RWPE1 (cell line): ENCODE data around the gene SCAPER.

Source experiments
- CTCF ChIA-PET: fragments of 350-600 bp; sonication (Branson Sonifier 250); formaldehyde crosslinking; extraction: SDS; loops from one replicate; lab custom pipeline; 2021; lab: Yijun Ruan, JAX
- POLR2A ChIA-PET: fragments of 400-600 bp; formaldehyde crosslinking; extraction: SDS; loops from one replicate; lab custom pipeline; 2020; ENCODE audit warnings: antibody characterized with exemption; ENCODE audit not compliant: low non-redundant PET; lab: Yijun Ruan, JAX
- DNase-seq: peaks from one replicate; pipeline ENCODE4 v3.0.0; 2012; ENCODE audit warnings: low spot score
- H3K27ac ChIP-seq: fragments of 450-650 bp; 2 replicates; pipeline ENCODE4 v1.5.1; 2017
- TF ChIP-seq, protein P1 (sequence below): fragments of 450-650 bp; conservative IDR thresholded peaks from 2 replicates; pipeline ENCODE4 v1.5.1; 2017; ENCODE audit warnings: low read depth, mild to moderate bottlenecking

Gene SCAPER

DNA sequence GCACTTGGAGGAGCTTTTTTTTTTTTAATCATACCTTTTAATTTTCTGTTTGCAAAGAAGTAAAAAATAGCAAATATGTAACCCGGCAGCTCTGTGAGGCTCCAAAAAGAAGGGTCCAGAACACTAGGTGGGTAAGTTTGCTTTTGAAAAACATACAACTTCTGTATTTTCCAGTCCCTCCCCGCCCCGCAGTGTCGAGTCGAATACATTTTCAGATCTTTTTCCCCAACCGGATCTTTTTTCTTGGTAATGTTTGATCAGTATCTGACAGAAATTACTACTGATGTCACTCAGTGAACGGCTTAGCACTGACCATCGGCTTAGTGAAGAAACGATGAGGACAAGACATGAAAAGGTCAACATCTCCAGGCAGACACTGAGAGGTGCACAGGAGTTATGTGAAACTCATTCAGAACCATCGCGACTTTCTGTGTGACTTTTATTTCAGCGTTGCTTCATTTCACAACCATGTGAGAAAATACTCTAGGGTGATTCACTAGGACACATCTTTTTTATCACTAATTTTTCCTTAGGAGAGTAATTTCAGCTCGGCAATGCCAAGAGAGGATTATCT, 557.6 kb downstream of the SCAPER start:
- no peak for DNase-seq
- POLR2A ChIA-PET = no interaction called here
- peak overlapping the region; percentile 74 for H3K27ac ChIP-seq
- TF ChIP-seq, protein P1, sequence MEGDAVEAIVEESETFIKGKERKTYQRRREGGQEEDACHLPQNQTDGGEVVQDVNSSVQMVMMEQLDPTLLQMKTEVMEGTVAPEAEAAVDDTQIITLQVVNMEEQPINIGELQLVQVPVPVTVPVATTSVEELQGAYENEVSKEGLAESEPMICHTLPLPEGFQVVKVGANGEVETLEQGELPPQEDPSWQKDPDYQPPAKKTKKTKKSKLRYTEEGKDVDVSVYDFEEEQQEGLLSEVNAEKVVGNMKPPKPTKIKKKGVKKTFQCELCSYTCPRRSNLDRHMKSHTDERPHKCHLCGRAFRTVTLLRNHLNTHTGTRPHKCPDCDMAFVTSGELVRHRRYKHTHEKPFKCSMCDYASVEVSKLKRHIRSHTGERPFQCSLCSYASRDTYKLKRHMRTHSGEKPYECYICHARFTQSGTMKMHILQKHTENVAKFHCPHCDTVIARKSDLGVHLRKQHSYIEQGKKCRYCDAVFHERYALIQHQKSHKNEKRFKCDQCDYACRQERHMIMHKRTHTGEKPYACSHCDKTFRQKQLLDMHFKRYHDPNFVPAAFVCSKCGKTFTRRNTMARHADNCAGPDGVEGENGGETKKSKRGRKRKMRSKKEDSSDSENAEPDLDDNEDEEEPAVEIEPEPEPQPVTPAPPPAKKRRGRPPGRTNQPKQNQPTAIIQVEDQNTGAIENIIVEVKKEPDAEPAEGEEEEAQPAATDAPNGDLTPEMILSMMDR = no peak
- CTCF ChIA-PET = interaction anchor here (0.7 to 1.4 kb wide), 4 partner anchors 11 to 156 kb away, joined by 3 to 5 read pairs (median 4); partner anchors contain the start of gene ISL2

DNA sequence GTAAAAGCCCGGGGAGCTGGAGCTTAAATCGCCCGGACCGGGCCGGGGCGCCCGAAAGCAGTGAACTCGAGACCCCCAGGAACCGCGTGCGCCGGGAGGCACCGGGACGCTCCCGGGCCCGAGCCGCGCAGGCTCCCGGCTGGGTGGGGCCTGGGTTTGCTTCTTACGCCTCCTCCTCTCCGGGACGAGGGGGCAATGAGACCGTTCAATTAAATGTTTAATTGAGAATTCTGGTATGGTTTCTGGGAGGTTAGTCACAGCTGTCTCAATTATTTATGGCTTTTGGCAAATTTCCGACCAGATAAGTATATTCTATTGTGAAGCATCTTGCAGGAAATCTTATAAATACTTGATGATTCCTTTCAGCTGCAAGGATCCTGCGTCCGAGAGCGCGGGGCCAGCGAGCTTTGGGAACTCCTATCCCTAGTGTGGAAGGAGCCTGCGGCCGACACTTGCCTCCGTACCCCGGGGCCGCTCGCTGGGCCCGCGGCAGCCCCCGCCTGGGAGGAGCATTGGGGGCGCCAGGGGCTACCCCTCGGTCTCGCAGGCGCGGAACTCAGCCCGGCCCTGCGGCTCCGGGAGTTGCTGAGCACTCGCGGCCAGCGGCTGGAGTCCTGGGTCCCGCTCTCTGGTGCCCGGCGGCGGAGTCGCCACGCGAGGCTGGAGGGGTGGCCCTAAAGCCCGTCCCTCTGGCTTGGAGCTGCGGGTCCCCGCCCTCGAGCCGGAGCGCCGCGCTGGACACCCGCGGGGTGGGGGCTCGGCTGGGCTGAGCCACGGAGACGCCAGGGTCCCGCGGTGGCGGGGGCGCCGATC, 558.3 kb downstream of the SCAPER start:
- DNase-seq = peak; percentile 42
- POLR2A ChIA-PET = interaction anchor here (1.9 kb wide), 1 partner anchor 35 kb away, joined by 4 read pairs; the partner anchor contains the start of gene ETFA
- CTCF ChIA-PET = interaction anchor here (0.7 to 1.4 kb wide), 4 partner anchors 10 to 156 kb away, joined by 3 to 5 read pairs (median 4); partner anchors contain the start of gene ISL2
- TF ChIP-seq, protein P1 = no peak
- H3K27ac ChIP-seq = peak overlapping the region; percentile 74

DNA sequence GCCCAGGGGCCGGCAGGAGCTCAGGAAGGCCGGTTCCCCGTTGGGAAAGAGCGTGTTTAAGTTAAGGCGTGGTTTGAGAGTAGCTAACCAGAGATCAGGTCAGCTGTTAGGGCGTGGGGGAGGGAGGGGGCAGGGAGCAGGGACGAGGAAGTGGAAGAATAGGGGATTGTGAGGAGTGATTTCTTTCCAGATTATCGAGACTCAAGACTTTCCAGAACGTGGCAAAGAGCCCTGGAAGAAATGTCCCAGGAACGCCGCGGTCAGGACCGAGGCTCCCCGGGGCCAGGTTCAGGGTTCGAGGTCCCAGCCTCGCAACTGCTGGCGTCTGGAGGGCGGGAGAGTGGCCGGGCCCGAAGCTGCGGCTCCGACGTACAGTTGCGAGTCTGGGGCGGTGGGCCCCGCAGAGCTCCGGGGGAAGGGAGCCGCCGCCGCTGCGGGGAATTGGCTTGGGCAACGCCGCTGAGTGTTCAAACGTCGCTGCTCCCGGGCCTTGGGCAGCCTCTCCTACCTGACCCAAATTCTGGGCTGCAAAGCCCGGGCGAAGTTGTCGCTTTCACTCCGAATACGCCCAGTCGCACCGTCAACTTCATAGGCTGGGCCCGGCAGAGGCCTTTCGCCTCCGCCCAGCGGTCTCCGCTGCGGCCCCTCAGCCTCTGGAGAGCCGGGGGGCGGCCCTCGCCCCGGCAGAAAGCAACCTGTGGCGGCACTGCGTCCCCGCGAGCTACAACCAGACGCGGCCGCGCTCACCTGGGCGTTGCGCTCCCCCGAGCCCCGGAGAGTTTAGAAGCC, 559.1 kb downstream of the SCAPER start:
- DNase-seq = peak; percentile 38
- peak overlapping the region; percentile 74 for H3K27ac ChIP-seq
- TF ChIP-seq, protein P1 = no peak
- CTCF ChIA-PET = no interaction called here
- POLR2A ChIA-PET = interaction anchor here (0.6 to 1.9 kb wide), 3 partner anchors 9 to 514 kb away, joined by 3 to 7 read pairs (median 4); partner anchors contain the start of gene ETFA

DNA sequence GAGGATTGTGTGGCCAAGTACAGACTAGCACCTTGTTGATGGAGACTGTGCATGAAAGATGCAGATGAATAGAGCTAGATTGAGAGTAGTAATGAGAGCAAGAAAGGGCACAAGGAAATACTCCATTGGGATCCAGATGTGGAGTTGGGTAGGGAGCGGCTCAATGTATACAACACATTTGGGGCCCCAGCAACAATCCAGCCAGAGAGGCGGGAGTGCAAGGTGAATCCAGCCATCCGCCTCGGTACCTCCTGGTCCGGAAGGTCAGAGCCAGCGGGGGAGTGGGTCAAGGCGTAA, 559.6 kb downstream of the SCAPER start:
- ChIA-PET CTCF (no interaction called here), POLR2A (interaction anchor here (0.5 to 1.9 kb wide), 3 partner anchors 10 to 139 kb away, joined by 4 to 7 read pairs (median 7); partner anchors contain the start of gene ETFA)
- no peak for DNase-seq
- TF ChIP-seq, protein P1 = no peak
- H3K27ac ChIP-seq = peak overlapping the region; percentile 74

DNA sequence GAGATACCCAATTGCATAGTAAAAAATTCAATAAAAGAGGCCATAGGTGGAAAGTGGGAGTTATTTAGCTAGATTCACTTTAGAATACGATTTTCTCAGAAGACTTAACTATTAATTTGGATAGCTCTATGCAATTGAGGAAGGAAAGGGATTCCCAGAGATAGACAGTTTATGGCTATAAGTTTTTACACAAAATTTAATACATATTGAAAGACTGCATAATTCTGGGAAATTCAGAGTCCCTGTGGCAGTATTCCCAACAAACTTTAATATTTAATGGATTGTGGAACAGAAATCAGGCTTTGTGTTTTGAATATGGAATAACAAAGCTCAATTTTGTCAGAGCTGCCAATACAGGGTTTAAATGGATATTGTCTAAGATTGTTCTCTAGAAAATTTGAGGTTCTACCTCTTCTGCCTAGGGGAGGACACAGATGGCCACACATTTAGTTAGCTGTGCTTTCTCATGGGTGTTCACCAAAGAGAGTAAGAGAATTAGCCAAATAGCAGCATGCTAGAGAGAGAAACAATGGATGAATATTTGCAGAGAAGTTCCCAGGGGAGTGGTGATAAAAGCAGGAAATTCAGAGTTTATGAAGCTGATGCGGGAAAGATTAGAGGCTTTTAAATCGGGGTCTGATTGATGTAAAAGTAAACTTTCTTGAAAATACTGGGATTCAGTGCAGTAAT, 560.1 kb downstream of the SCAPER start:
- TF ChIP-seq, protein P1 = no peak
- ChIA-PET POLR2A (interaction anchor here (0.5 to 1.9 kb wide), 3 partner anchors 10 to 139 kb away, joined by 4 to 7 read pairs (median 7); partner anchors contain the start of gene ETFA), CTCF (interaction anchor here (0.6 to 0.9 kb wide), 2 partner anchors 11 to 602 kb away, joined by 3 to 8 read pairs; no protein-coding TSS in a partner anchor)
- H3K27ac ChIP-seq = no peak overlapping the region
- no peak for DNase-seq
